Transverse colon (tissue), 3 donors: Measurements from ENCODE around the gene TNIP3.

Source experiments
- CTCF ChIP-seq, 5 experiments: fragments of 200-600 bp in 3 of 5; fragments of 450-650 bp in 2 of 5; sonication (generic) in 3 of 5; IDR thresholded peaks; 1 replicate in 2 of 5; 2 replicates in 3 of 5; pipeline ENCODE4 v1.5.1; 2016 to 2017; ENCODE audit warnings: antibody characterized with exemption in 5 of 5, inconsistent platforms in 3 of 5, mild to moderate bottlenecking in 2 of 5, moderate library complexity in 1 of 5
- POLR2A ChIP-seq: fragments of 450-650 bp; IDR thresholded peaks from one replicate; pipeline ENCODE4 v1.6.1; 2016; ENCODE audit warnings: antibody characterized with exemption, mild to moderate bottlenecking, moderate library complexity

GRCh38 chr4:121199742-121200561 lies 35.8 kb upstream of the TNIP3 start:
- TF ChIP-seq POLR2A (no peak), CTCF (IDR thresholded peaks at IDR 0.05) (no peak)
